HG03520 (cell line): Measurements from ENCODE around the gene ANO3.
"Not testable (repeated sequence)": the region's sequence is repeated elsewhere in the genome, so short reads cannot be mapped to it uniquely, and the experiment has no call there.

Experiments
- ATAC-seq: cut with Tn5 transposase; IDR thresholded peaks from one replicate; pipeline ENCODE4 v1.9.1; 2021; ENCODE audit warnings: mild to moderate bottlenecking, moderate library complexity; ENCODE audit not compliant: unreplicated experiment

Gene ANO3

DNA sequence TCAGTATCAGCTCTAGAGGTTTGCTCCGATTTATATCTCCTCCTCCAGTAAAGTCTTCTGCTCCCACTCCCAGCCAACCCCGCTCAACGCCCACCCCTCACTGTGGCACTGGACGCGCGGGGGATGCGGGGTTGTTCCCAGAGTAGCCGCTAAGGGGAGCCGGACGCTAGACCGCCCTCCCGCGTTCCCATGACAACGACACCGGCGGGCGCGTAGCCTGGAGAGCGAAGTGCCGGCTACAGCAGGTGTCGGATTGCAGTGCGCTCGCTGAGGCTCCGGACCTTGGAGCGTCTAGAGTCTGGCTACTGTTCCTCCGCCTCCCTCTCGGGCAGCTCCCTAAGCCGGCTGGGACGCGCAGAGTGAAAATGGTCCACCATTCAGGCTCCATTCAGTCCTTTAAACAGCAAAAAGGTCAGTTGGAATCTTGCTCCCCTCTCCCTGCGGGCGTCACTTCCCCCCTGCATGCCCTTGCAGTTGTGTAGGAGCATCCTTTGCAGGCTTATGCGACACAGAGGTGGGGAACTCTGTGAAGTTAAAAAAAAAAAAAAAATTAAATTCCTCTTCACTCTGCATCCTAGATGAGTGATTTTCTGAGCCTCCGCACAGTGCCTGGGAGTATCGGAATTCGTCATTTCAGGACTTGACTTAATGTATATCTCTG lies at the start of gene ANO3:
Gene ANO3, plus strand, starts transcription at position 220 of the 661 bp plus-strand sequence. Its CDS starts 146 bp downstream, at position 366.
- peak; percentile 97 for ATAC-seq

DNA sequence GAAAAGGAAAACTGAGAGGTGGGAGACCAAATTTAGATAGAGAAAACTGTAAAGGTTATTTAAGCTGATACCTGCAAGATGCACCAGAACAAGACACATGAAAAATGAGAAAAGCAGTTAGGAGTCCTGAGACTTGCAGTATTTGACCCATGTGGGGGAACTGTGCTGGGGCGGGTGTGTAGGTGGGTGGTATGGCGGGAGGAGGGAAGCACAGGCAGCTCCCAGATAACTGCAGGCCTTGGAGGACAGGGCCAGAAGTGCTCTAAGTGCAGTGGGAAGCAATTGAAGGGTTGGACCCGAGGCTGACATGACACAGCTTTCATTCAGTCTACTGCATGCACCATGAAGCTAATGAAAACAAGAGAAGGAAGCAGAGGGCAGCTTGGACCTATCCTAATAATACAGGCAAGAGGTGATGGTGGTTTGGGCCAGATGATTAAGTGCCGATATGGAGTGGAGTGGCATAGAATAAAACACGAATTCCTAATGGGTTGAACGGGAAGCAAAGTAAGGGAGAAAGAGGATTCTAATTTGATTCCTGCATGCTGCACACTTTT lies 48.0 kb upstream of the ANO3 start:
- ATAC-seq = no peak

DNA sequence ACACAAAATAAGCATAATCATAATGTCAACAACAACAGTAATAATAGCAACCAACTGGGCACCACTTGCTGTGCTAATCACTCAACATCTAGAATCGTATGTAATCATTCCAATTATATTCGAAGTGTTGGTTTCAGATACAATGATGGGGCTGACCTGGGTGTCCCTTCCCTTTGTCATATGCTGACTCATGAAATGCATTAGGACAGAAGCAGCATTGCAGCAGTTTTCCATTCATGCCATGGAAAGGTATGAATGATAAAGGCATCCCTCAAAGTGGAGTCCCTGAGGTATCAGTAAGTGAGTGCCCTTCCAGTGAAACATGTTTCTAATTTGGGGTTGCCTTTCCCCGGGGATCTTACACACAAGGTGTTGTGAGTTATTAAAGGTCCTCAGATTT lies 46.3 kb upstream of the ANO3 start:
- no peak for ATAC-seq

DNA sequence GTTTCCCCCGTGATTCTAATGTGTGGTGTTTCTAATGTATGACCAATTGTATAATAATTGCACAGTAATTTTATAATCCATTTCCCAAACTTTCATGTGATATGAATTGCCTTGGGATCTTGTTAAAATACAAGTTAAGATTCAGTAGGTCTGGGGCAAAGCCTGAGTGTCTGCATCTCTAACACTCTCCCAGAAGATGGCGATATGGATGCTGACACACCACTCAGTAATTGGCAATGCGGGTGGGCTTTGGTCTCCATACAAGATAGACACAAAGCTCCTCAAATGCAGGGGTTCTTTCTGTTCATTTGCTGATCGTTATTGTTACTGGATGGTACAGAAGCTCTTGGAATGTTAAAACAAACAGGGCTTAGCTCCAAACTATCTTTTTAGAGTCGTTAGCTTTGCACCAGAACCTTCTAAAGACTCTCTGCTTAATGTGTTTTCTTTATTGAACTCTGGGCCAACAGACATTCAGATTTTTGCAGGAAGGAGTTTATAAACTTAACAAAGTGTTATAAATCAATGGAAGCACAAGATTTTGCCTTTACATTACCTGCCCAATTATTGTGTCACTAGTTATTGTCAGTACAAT lies 45.4 kb upstream of the ANO3 start:
- ATAC-seq = no peak

DNA sequence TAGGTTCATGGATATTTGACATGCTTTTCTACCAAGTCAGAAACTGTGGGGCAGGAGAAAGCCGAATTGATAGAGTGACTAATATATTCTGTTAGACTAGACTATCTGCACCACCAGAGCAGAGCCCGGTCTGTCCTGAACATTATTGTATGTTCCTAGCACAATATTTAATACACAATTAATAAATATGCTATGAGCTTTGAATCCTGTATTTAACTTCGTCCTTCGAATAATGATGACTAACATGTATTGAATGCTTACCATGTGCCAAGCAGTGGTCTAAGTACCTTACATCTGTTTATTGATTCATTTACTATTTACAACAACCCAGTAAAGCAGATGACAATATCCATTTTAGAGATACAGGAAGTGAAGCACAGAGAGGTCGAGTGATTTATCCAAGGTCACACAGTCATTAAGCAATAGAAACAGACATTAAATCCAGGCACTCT lies 44.8 kb upstream of the ANO3 start:
- no peak for ATAC-seq

DNA sequence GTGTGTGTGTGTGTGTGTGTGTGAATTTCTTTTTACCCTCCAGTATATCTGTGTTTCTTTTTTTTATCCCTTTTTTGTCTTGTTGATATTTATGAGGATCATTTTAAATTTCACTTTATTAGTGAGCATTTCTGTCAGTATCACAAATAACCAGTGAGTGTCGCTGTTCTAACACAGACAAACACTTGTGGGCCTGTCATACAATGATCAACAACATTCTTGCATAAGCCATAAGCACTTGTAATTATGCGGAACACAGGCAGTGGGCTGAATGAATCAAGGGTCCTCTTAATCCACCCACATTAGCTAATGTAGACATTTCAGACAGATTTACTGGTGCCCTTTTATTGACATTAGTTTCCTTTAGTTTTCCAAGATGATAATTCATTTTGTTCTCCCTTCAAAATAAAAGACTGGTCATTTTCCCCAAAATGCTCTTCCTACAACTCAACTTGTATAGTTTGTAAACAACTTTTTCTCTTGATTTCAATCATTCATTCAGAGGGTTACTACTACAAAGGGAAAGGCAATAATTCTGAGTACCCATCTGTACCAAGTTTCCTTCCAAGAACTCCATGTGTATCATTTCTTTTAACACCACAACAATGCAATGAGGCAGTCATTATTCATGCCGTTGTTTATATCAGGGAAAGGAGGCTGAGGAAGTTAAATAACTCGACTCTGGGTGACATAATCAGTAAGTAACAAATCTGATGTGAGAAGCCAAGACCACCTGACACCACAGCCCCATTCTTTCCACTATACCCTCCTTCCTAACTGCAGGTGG lies 34.5 kb upstream of the ANO3 start:
- peak; percentile 93 for ATAC-seq

DNA sequence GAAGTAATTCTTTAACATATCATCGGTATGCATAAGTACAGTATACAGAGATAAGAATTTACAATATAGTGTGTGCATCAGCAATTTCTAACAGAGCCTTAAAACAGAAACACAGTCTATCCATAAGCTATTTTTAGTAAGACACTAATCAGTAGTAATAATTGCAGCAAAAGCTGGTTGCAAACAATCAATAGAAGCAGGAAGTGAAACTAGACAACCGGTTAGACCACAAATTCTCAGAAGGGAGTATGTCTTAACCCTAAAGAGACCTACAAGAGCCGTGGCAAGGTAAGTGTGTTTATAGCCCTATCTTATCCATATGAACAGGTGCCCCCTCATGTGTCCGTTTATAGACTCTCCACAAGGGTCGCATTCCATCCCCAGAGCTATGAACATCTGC lies 15.6 kb upstream of the ANO3 start:
- not testable (repeated sequence) for ATAC-seq

DNA sequence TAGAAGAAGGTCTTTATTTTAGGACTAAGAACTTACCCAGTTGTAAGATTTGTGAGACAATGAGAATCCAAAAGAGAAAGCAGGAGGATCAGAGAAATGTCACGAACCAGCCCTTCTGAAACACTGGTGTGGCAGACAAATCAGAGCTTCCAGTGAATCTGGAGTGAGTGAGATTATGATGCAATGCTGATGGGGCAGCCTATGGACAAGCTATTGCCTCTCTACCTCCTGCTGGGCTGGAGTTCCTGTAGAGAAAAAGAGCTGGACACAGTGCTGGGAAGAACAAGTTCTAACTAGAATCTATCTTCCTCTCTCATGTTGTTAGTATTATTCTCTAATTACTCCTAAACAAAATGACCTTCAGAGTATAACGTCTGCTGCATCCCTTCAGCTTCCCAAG lies 12.0 kb upstream of the ANO3 start:
- ATAC-seq = no peak

DNA sequence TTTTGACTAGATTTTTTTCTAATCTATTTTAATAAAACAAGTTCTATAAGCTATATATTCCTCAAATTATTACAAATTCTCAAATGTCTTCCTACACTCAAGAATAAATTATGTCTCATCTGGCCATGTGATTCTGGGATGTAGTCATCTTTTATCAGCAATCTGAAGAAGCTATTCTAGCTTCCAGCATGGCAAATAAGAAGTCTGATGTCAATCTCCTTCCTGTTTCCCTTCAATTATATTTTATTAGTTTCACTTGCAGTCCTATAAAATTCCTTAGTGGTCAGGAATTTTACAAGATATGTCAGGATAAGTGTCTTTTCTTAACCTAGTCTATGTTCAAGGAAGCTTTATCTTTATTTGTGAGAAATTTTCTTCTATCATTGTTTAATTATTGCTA lies 10.4 kb upstream of the ANO3 start:
- ATAC-seq = no peak

DNA sequence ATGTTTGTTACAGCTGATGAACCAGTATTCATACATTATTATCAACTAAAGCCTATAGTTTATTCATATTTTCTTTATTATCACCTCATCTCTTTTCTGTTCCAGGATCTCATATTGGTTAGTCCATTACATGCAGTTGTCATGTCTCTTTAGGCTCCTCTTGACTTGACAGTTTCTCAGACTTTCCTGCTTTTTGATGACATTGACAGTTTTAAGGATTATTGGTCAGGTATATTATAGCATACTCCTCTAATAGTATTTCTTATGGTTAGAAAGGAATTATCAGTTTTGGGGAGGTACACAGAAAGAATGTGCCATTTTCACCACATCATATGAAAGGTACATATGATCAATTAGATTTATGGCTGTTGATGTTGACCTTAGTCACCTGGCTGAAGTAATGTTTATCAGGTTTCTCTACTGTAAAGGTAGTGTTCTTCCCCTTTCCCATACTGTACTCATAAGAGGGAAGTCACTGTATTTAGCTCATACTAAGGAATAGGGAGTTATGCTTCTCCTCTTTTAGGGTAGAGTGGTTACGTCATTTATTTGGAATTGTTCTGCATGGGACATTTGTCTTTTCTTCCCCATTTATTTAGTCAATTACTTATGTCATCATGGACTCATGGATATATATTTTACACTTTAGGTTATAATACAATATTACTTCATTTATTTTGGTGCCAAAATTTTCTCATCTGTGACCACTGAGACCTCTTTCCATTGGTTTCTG lies 9.4 kb upstream of the ANO3 start:
- ATAC-seq = no peak

DNA sequence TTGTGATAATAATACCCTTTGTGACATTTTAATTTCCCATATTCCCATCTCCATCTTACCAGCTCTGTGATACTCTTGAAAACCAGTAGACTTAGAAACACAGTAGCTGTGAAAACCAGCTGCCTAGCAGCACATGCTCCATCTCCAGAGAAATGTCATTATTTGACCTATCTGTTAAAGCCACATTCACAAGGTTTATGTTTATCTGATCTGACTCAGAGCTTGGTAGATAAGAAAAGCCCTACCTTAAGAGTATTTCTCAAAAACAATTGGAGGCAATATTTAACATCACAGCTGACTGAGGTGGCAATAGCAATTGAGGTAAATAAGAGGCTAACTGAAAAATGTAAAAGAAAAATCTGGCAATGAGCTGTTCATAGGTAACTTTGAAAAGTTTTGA lies 8.1 kb upstream of the ANO3 start:
- ATAC-seq = no peak

DNA sequence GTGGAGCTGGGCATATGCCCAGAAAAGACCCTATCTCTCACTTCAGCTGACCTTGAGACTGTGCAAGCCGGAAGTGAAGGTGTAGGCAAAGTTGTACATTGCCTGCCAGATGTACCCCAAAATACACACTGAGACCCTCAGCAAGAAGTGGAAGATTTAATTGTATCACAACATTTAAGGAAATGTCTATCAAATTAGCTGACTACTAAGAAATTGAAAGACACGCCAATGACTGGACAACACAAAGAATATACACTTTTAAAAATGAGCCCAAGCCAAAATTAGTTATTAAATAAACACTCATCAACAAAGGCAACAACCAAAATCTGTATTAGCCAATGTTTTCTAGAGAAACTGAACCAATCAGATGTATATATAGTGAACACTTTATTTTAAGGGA lies 7.7 kb upstream of the ANO3 start:
- no peak for ATAC-seq

DNA sequence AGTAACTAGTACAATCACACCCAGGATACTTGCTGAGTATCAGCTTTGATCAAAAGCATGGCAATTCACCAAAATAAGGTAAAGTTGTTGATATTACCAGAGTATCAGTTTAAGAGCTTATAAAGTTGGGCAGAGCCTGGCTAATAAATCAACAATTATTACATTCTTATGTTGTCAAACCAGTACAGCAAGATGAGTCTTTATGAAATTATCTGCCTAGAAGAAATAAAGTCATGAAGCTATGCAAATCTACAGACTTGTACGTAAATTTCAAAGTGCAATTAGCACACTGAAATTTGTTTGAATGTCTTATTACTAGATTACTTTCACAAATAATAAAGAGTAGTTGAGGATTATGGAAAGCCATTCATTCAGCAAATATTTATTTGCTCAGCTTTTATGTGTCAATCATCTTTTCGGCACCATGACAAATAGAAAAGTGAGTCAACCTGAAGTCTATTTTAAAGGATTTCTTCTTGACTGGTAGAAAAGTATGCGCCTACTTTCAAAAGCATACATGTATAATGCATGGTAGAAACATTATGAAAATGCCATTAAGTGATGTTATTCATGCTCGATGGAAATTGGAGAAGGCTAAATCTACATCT lies 5.0 kb upstream of the ANO3 start:
- no peak for ATAC-seq

DNA sequence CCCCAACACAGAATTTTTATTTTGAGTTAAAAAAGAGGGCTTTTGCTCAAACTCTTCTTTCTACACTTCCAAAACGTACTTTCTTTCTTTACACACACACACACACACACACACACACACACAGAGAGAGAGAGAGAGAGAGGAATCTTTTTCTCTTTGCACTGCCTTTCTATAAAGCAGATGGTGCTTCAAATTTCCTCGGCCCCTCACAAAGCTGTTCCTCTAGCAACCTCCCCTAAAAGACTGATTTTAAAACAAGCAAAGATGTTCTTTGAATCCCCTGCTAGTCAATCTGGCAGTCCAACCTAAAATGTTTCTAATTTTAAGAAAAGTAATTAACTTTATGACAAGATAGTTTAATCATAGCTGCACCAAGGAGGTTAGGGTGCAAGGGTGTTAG lies 2.7 kb upstream of the ANO3 start:
- ATAC-seq = no peak

DNA sequence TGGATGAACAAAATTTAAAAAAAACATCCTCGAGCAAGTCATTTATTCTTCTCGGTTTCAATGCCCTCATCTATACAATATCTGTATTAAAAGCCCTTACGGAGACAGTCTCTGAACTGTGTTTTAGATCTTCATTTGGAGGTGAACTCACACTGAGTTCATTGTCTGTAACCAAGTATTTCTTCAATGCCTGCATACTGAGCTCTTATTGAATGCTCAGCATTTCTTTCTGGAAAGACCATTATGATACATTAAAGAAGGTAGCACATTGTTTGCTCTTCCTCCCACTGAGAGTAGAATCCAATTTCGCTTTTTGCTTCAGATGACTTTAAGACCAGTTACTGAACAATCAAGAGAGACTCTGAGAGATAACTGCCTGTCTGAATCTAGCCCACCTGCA lies 1.7 kb upstream of the ANO3 start:
- no peak for ATAC-seq

DNA sequence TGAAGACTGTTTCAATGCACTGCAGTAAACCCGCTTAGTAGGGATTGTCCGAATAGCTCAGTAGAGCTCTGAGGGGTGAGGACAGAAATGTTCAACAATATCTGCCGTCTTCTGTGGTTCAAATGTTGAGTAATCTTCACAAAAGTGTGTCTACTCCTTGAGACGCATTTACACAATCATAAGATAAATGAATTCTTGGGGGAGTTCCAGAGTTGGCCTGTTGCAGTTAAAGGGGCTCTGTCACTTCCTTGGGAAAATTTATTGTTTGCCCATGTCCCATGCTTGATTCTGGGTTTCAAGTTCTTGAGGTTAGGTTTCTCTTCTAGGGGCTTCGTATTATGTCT lies 614 bp downstream of the ANO3 start:
- ATAC-seq = no peak

DNA sequence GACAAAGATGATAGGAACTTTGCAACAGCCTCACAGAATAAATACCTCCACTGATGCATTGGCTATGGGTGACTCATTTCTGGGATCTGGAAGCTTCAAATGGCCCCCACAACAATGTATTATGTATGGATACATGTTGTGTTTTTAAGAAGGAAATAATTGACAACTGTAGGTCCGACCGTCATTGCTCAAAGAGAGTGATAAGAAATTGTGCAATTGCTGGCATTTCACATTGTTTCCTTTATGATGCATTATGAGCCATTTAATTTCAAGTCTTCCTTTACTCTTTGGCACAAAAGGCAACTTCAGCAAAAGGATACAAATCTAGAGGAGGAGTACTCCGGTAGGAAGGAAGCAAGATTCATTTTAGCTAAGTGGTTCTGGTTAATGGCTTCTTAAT lies 2.0 kb downstream of the ANO3 start:
- no peak for ATAC-seq

DNA sequence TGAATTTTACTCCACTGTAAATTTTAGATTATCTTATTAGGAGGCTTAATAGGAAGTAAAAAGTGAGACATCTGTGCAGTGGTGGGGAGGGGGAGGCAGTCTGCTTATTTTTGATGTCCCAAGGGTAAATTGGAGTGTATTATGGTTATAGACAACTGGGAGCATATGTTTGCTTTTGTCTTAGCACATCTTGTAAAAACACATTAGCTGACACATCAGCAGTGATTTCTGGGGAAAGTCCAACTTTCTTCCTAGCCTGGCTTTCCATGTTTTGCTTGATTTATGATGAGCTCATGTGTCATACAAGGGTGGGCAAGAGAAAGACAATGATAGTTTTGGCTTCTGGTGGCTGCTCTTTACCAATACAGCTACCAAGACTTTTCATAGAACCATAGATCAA lies 4.0 kb downstream of the ANO3 start:
- no peak for ATAC-seq

DNA sequence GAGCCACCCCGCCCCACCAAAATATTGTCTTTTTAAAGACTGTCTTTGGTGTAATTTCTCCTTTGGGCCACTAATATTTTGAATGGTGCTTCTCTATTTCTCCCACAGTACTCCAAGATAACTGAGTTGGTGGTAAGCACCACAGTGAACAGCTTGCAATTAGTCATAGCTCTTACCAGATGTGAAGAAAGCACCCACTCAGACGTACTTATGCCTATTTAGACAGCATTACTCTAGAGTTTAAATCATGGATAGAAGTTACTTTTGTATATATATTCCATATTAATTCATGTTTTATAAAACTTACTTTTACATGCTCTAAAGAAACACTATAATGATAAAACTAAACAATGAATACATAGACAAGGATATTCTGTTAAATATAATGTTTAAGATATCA lies 12.7 kb downstream of the ANO3 start:
- no peak for ATAC-seq

DNA sequence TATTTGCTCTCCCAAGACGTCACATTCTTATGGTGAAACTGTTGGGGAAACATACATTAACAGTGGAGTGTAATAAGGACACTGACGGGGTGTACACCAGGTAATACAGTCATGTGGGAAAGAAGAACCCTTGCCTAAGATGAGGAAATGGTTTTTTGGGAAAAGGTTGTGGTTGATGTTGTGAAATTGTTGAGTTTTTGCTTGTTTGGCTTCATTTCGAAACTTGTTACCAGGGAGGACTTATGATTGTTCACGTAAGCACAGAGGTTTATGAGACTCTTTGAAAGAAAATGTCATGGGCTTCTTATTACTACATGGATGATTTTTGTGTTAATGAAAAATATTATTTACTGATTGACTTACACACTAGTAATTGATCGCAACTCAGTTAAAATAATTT lies 16.8 kb downstream of the ANO3 start:
- no peak for ATAC-seq

DNA sequence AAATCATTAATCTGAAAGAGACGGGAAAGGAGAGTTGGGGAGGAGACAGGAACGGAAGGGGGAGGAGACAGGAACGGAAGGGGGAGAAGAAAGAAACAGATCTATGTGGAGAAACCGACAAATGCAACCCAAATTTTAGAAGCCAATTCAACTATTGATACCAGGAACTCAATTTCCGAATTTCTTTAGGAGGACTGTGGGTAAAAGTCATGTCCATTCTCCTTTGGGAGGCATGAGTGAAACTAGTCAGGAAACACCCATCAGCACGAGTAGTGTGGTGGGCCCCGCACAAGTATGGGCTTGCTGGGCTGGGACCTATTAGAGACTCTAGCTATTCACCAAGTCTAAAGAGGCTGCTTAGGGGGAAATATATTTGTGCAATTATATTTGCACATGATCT lies 18.1 kb downstream of the ANO3 start:
- ATAC-seq = no peak
